ENCODE data around the gene NTN4. TPM values are rescaled to one million over a fixed set of nuclear protein-coding genes. Genes with fewer than 3 reads are reported as not detected.
"Not testable (repeated sequence)": the region's sequence is repeated elsewhere in the genome, so short reads cannot be mapped to it uniquely, and the experiment has no call there.

The NTN4 gene
- total RNA-seq, 1 donor from 2014 or later: not detected

GRCh38 chr12:95678684-95679083 is 111.9 kb downstream of the NTN4 start:
- no peaks in the 10 kb centered on the region for H3K9me3 Mint-ChIP-seq
- H3K27ac Mint-ChIP-seq: no peak overlapping the region
- H3K27me3 Mint-ChIP-seq (ENCODE audit: low read depth): no peaks in the 10 kb centered on the region
- no peaks in the 10 kb centered on the region for H3K4me1 Mint-ChIP-seq (ENCODE audit: low read depth)
- DNase-seq (ENCODE audit: low spot score): no peak
- no peaks in the 10 kb centered on the region for H3K36me3 Mint-ChIP-seq (ENCODE audit: low read depth)
- no peak overlapping the region for H3K4me3 Mint-ChIP-seq (ENCODE audit: low read depth)
- intact Hi-C loops (cut with micrococcal nuclease): no loop called here

- H3K27me3 Mint-ChIP-seq (ENCODE audit: low read depth); H3K27ac Mint-ChIP-seq; H3K36me3 Mint-ChIP-seq (ENCODE audit: low read depth); intact Hi-C loops (cut with micrococcal nuclease); H3K4me3 Mint-ChIP-seq (ENCODE audit: low read depth); H3K4me1 Mint-ChIP-seq (ENCODE audit: low read depth); DNase-seq (ENCODE audit: low spot score); H3K9me3 Mint-ChIP-seq: not testable (repeated sequence)
Measured at GRCh38 chr12:95677782-95678181, 112.8 kb downstream of the NTN4 start.

- Mint-ChIP-seq H3K4me1 (ENCODE audit: low read depth) (no peaks in the 10 kb centered on the region), H3K4me3 (ENCODE audit: low read depth) (no peak overlapping the region)
- intact Hi-C loops (cut with micrococcal nuclease): no loop called here
Measured at GRCh38 chr12:95674631-95675030, 115.9 kb downstream of the NTN4 start.

GRCh38 chr12:95674163-95674562 is 116.4 kb downstream of the NTN4 start:
- intact Hi-C loops (cut with micrococcal nuclease): no loop called here
- DNase-seq (ENCODE audit: low spot score): no peak
- Mint-ChIP-seq H3K27ac (no peak overlapping the region), H3K4me3 (ENCODE audit: low read depth) (no peak overlapping the region), H3K36me3 (ENCODE audit: low read depth) (no peaks in the 10 kb centered on the region), H3K4me1 (ENCODE audit: low read depth) (no peaks in the 10 kb centered on the region), H3K9me3 (no peaks in the 10 kb centered on the region), H3K27me3 (ENCODE audit: low read depth) (no peaks in the 10 kb centered on the region)

More at GRCh38 chr12:95674631-95675030, 115.9 kb downstream of the NTN4 start:
- H3K27me3 Mint-ChIP-seq (ENCODE audit: low read depth): no peaks in the 10 kb centered on the region
- no peak for DNase-seq (ENCODE audit: low spot score)
- no peaks in the 10 kb centered on the region for H3K36me3 Mint-ChIP-seq (ENCODE audit: low read depth)
- H3K27ac Mint-ChIP-seq: no peak overlapping the region
- no peaks in the 10 kb centered on the region for H3K9me3 Mint-ChIP-seq

- intact Hi-C loops (cut with micrococcal nuclease): no loop called here
- no peak for DNase-seq (ENCODE audit: low spot score)
- H3K27ac Mint-ChIP-seq: no peak overlapping the region
- no peaks in the 10 kb centered on the region for H3K36me3 Mint-ChIP-seq (ENCODE audit: low read depth)
- H3K9me3 Mint-ChIP-seq: no peaks in the 10 kb centered on the region
- H3K4me1 Mint-ChIP-seq (ENCODE audit: low read depth): no peaks in the 10 kb centered on the region
- no peak overlapping the region for H3K4me3 Mint-ChIP-seq (ENCODE audit: low read depth)
- H3K27me3 Mint-ChIP-seq (ENCODE audit: low read depth): no peaks in the 10 kb centered on the region
Measured at GRCh38 chr12:95673576-95673975, 117.0 kb downstream of the NTN4 start.

- no peak for DNase-seq (ENCODE audit: low spot score)
- Mint-ChIP-seq H3K9me3 (no peaks in the 10 kb centered on the region), H3K36me3 (ENCODE audit: low read depth) (no peaks in the 10 kb centered on the region), H3K27ac (no peak overlapping the region), H3K4me3 (ENCODE audit: low read depth) (no peak overlapping the region), H3K27me3 (ENCODE audit: low read depth) (no peaks in the 10 kb centered on the region), H3K4me1 (ENCODE audit: low read depth) (no peaks in the 10 kb centered on the region)
- intact Hi-C loops (cut with micrococcal nuclease): no loop called here
Measured at GRCh38 chr12:95672166-95672565, 118.4 kb downstream of the NTN4 start.

GRCh38 chr12:95671265-95671664 is 119.3 kb downstream of the NTN4 start:
- no peaks in the 10 kb centered on the region for H3K27me3 Mint-ChIP-seq (ENCODE audit: low read depth)
- H3K4me1 Mint-ChIP-seq (ENCODE audit: low read depth): no peaks in the 10 kb centered on the region
- H3K27ac Mint-ChIP-seq: no peak overlapping the region
- no peaks in the 10 kb centered on the region for H3K36me3 Mint-ChIP-seq (ENCODE audit: low read depth)
- no peaks in the 10 kb centered on the region for H3K9me3 Mint-ChIP-seq
- no peak for DNase-seq (ENCODE audit: low spot score)
- no peak overlapping the region for H3K4me3 Mint-ChIP-seq (ENCODE audit: low read depth)
- intact Hi-C loops (cut with micrococcal nuclease): no loop called here

- H3K4me1 Mint-ChIP-seq (ENCODE audit: low read depth): no peaks in the 10 kb centered on the region
- H3K36me3 Mint-ChIP-seq (ENCODE audit: low read depth): no peaks in the 10 kb centered on the region
- intact Hi-C loops (cut with micrococcal nuclease): no loop called here
- H3K9me3 Mint-ChIP-seq: no peaks in the 10 kb centered on the region
- H3K27me3 Mint-ChIP-seq (ENCODE audit: low read depth): peaks cover 9% of the 10 kb centered on the region
- H3K27ac Mint-ChIP-seq: no peak overlapping the region
- no peak for DNase-seq (ENCODE audit: low spot score)
- no peak overlapping the region for H3K4me3 Mint-ChIP-seq (ENCODE audit: low read depth)
Measured at GRCh38 chr12:95663525-95663924, 127.0 kb downstream of the NTN4 start.

- DNase-seq (ENCODE audit: low spot score): no peak
- no peak overlapping the region for H3K4me3 Mint-ChIP-seq (ENCODE audit: low read depth)
- H3K4me1 Mint-ChIP-seq (ENCODE audit: low read depth): no peaks in the 10 kb centered on the region
- H3K27ac Mint-ChIP-seq: no peak overlapping the region
- no peaks in the 10 kb centered on the region for H3K9me3 Mint-ChIP-seq
- intact Hi-C loops (cut with micrococcal nuclease): no loop called here
- H3K27me3 Mint-ChIP-seq (ENCODE audit: low read depth): peaks cover 9% of the 10 kb centered on the region
- no peaks in the 10 kb centered on the region for H3K36me3 Mint-ChIP-seq (ENCODE audit: low read depth)
Measured at GRCh38 chr12:95661360-95661759, 129.2 kb downstream of the NTN4 start.

GRCh38 chr12:95658386-95658785 is 132.2 kb downstream of the NTN4 start:
- peaks cover 6% of the 10 kb centered on the region for H3K27me3 Mint-ChIP-seq (ENCODE audit: low read depth)
- H3K4me3 Mint-ChIP-seq (ENCODE audit: low read depth): no peak overlapping the region
- no peaks in the 10 kb centered on the region for H3K4me1 Mint-ChIP-seq (ENCODE audit: low read depth)

GRCh38 chr12:95654665-95655064 is 135.9 kb downstream of the NTN4 start:
- intact Hi-C loops (cut with micrococcal nuclease); DNase-seq (ENCODE audit: low spot score); H3K36me3 Mint-ChIP-seq (ENCODE audit: low read depth); H3K27me3 Mint-ChIP-seq (ENCODE audit: low read depth); H3K4me1 Mint-ChIP-seq (ENCODE audit: low read depth); H3K4me3 Mint-ChIP-seq (ENCODE audit: low read depth); H3K27ac Mint-ChIP-seq; H3K9me3 Mint-ChIP-seq: not testable (repeated sequence)

More at GRCh38 chr12:95658386-95658785, 132.2 kb downstream of the NTN4 start:
- DNase-seq (ENCODE audit: low spot score): no peak
- intact Hi-C loops (cut with micrococcal nuclease): no loop called here
- no peak overlapping the region for H3K27ac Mint-ChIP-seq
- no peaks in the 10 kb centered on the region for H3K36me3 Mint-ChIP-seq (ENCODE audit: low read depth)
- peaks cover 8% of the 10 kb centered on the region for H3K9me3 Mint-ChIP-seq

- Mint-ChIP-seq H3K4me1 (ENCODE audit: low read depth) (no peaks in the 10 kb centered on the region), H3K27ac (no peak overlapping the region), H3K4me3 (ENCODE audit: low read depth) (no peak overlapping the region), H3K9me3 (peaks cover 8% of the 10 kb centered on the region), H3K27me3 (ENCODE audit: low read depth) (no peaks in the 10 kb centered on the region), H3K36me3 (ENCODE audit: low read depth) (no peaks in the 10 kb centered on the region)
- intact Hi-C loops (cut with micrococcal nuclease): no loop called here
- no peak for DNase-seq (ENCODE audit: low spot score)
Measured at GRCh38 chr12:95653771-95654546, 136.6 kb downstream of the NTN4 start.

GRCh38 chr12:95651681-95652080 is 138.9 kb downstream of the NTN4 start:
- Mint-ChIP-seq H3K27ac (no peak overlapping the region), H3K36me3 (ENCODE audit: low read depth) (no peaks in the 10 kb centered on the region), H3K9me3 (peaks cover 8% of the 10 kb centered on the region), H3K4me3 (ENCODE audit: low read depth) (no peak overlapping the region), H3K4me1 (ENCODE audit: low read depth) (no peaks in the 10 kb centered on the region), H3K27me3 (ENCODE audit: low read depth) (no peaks in the 10 kb centered on the region)
- no peak for DNase-seq (ENCODE audit: low spot score)
- intact Hi-C loops (cut with micrococcal nuclease): no loop called here
